Effector memory CD8-positive, alpha-beta T cell (primary cell): ENCODE measurements around the gene DSC2.

Experiments used
- ATAC-seq: fragments of 150-1000 bp; cut with Tn5 transposase; replicated peaks from 2 replicates; pipeline ENCODE4 v1.10.0; 2021; ENCODE audit warnings: mild to moderate bottlenecking, moderate library complexity
- DNase-seq, 3 experiments: peaks; one replicate each; pipeline ENCODE4 v3.0.0; 2021
- H3K27ac Mint-ChIP-seq, 2 donors: one replicate each; pipeline ENCODE4 v1.8.0; 2022; ENCODE audit warnings: mild to moderate bottlenecking in 2 of 2, mixed read lengths in 2 of 2, moderate library complexity in 2 of 2
- H3K27me3 Mint-ChIP-seq, 2 donors: one replicate each; pipeline ENCODE4 v1.8.0; 2022; ENCODE audit warnings: mixed read lengths in 2 of 2
- H3K36me3 Mint-ChIP-seq: one replicate; pipeline ENCODE4 v1.8.0; 2022; ENCODE audit warnings: mild to moderate bottlenecking, moderate library complexity, mixed read lengths; ENCODE audit not compliant: insufficient read depth
- H3K4me1 Mint-ChIP-seq, 2 donors: one replicate each; pipeline ENCODE4 v1.8.0; 2022; ENCODE audit warnings: low read depth in 2 of 2, mixed read lengths in 2 of 2
- H3K4me3 Mint-ChIP-seq, 2 donors: one replicate each; pipeline ENCODE4 v1.8.0; 2022; ENCODE audit warnings: mild to moderate bottlenecking in 2 of 2, mixed read lengths in 2 of 2, moderate library complexity in 2 of 2
- H3K9me3 Mint-ChIP-seq, 2 donors: one replicate each; pipeline ENCODE4 v1.8.0; 2022; ENCODE audit warnings: mixed read lengths in 2 of 2

The DSC2 gene

GRCh38 chr18:31105733-31106132, 3.5 kb upstream of the DSC2 start:
- DNase-seq (no peak), ATAC-seq (no peak)
- H3K27me3 Mint-ChIP-seq = no peaks in the 10 kb centered on the region

GRCh38 chr18:31104444-31104843, 2.2 kb upstream of the DSC2 start:
- DNase-seq (no peak), ATAC-seq (no peak)
- H3K9me3 Mint-ChIP-seq = peaks cover 0 to 7% of the 10 kb centered on the region in 2 donors
- H3K4me1 Mint-ChIP-seq = no peaks in the 10 kb centered on the region
- no peaks in the 10 kb centered on the region for H3K36me3 Mint-ChIP-seq
- H3K27me3 Mint-ChIP-seq = no peaks in the 10 kb centered on the region
- no peak overlapping the region for H3K27ac Mint-ChIP-seq
- no peak overlapping the region for H3K4me3 Mint-ChIP-seq

More at GRCh38 chr18:31105733-31106132, 3.5 kb upstream of the DSC2 start:
- Mint-ChIP-seq H3K4me1 (no peaks in the 10 kb centered on the region), H3K27ac (no peak overlapping the region), H3K9me3 (peaks cover 0 to 8% of the 10 kb centered on the region in 2 donors), H3K4me3 (no peak overlapping the region), H3K36me3 (no peaks in the 10 kb centered on the region)

- DNase-seq = no peak
- H3K36me3 Mint-ChIP-seq = no peaks in the 10 kb centered on the region
- H3K4me3 Mint-ChIP-seq = no peak overlapping the region
- H3K9me3 Mint-ChIP-seq = peaks cover 9 to 14% of the 10 kb centered on the region in 2 donors
- H3K27ac Mint-ChIP-seq = no peak overlapping the region
- ATAC-seq = no peak
- H3K4me1 Mint-ChIP-seq = no peaks in the 10 kb centered on the region
- H3K27me3 Mint-ChIP-seq = no peaks in the 10 kb centered on the region
Observed at GRCh38 chr18:31103423-31103822, 1.2 kb upstream of the DSC2 start.

- no peaks in the 10 kb centered on the region for H3K27me3 Mint-ChIP-seq
- H3K36me3 Mint-ChIP-seq = no peaks in the 10 kb centered on the region
Observed at GRCh38 chr18:31102941-31103340, 720 bp upstream of the DSC2 start.

GRCh38 chr18:31101183-31102024, 817 bp downstream of the DSC2 start:
- H3K4me3 Mint-ChIP-seq = no peak overlapping the region
- DNase-seq (no peak), ATAC-seq (no peak)
- no peaks in the 10 kb centered on the region for H3K4me1 Mint-ChIP-seq
- peaks cover 11 to 16% of the 10 kb centered on the region in 2 donors for H3K9me3 Mint-ChIP-seq
- no peaks in the 10 kb centered on the region for H3K27me3 Mint-ChIP-seq
- no peak overlapping the region for H3K27ac Mint-ChIP-seq
- no peaks in the 10 kb centered on the region for H3K36me3 Mint-ChIP-seq

More at GRCh38 chr18:31102941-31103340, 720 bp upstream of the DSC2 start:
- H3K4me1 Mint-ChIP-seq = no peaks in the 10 kb centered on the region
- ATAC-seq (no peak), DNase-seq (no peak)
- H3K27ac Mint-ChIP-seq = no peak overlapping the region
- H3K9me3 Mint-ChIP-seq = peaks cover 9 to 14% of the 10 kb centered on the region in 2 donors
- no peak overlapping the region for H3K4me3 Mint-ChIP-seq

GRCh38 chr18:31100436-31101182, 1.6 kb downstream of the DSC2 start:
- ATAC-seq (no peak), DNase-seq (no peak)
- H3K4me1 Mint-ChIP-seq = no peaks in the 10 kb centered on the region
- H3K4me3 Mint-ChIP-seq = no peak overlapping the region
- no peak overlapping the region for H3K27ac Mint-ChIP-seq
- H3K27me3 Mint-ChIP-seq = no peaks in the 10 kb centered on the region
- no peaks in the 10 kb centered on the region for H3K36me3 Mint-ChIP-seq
- peaks cover 13 to 20% of the 10 kb centered on the region in 2 donors for H3K9me3 Mint-ChIP-seq

- Mint-ChIP-seq H3K27me3 (no peaks in the 10 kb centered on the region), H3K27ac (no peak overlapping the region), H3K4me1 (no peaks in the 10 kb centered on the region), H3K9me3 (peaks cover 20 to 30% of the 10 kb centered on the region in 2 donors), H3K36me3 (no peaks in the 10 kb centered on the region), H3K4me3 (no peak overlapping the region)
- ATAC-seq = no peak
- DNase-seq = no peak
Observed at GRCh38 chr18:31099450-31100230, 2.6 kb downstream of the DSC2 start.

GRCh38 chr18:31098878-31099277, 3.3 kb downstream of the DSC2 start:
- peaks cover 20 to 31% of the 10 kb centered on the region in 2 donors for H3K9me3 Mint-ChIP-seq
- H3K27me3 Mint-ChIP-seq = no peaks in the 10 kb centered on the region
- H3K27ac Mint-ChIP-seq = no peak overlapping the region
- ATAC-seq = no peak
- no peaks in the 10 kb centered on the region for H3K4me1 Mint-ChIP-seq
- H3K36me3 Mint-ChIP-seq = no peaks in the 10 kb centered on the region
- DNase-seq = no peak
- H3K4me3 Mint-ChIP-seq = no peak overlapping the region

GRCh38 chr18:31097666-31098065, 4.6 kb downstream of the DSC2 start:
- no peaks in the 10 kb centered on the region for H3K27me3 Mint-ChIP-seq
- ATAC-seq (no peak), DNase-seq (no peak)
- no peak overlapping the region for H3K4me3 Mint-ChIP-seq
- no peaks in the 10 kb centered on the region for H3K36me3 Mint-ChIP-seq
- no peak overlapping the region for H3K27ac Mint-ChIP-seq
- H3K9me3 Mint-ChIP-seq = peaks cover 20 to 31% of the 10 kb centered on the region in 2 donors
- no peaks in the 10 kb centered on the region for H3K4me1 Mint-ChIP-seq

GRCh38 chr18:31093880-31094279, 8.3 kb downstream of the DSC2 start:
- Mint-ChIP-seq H3K27ac (no peak overlapping the region), H3K9me3 (peaks cover 18 to 26% of the 10 kb centered on the region in 2 donors), H3K36me3 (no peaks in the 10 kb centered on the region), H3K4me1 (no peaks in the 10 kb centered on the region), H3K4me3 (no peak overlapping the region), H3K27me3 (no peaks in the 10 kb centered on the region)
- ATAC-seq (no peak), DNase-seq (no peak)

- Mint-ChIP-seq H3K27me3 (no peaks in the 10 kb centered on the region), H3K27ac (no peak overlapping the region), H3K4me1 (no peaks in the 10 kb centered on the region), H3K36me3 (no peaks in the 10 kb centered on the region), H3K4me3 (no peak overlapping the region), H3K9me3 (peaks cover 17 to 22% of the 10 kb centered on the region in 2 donors)
- ATAC-seq (no peak), DNase-seq (no peak)
Observed at GRCh38 chr18:31093294-31093693, 8.9 kb downstream of the DSC2 start.

- no peak for DNase-seq
- Mint-ChIP-seq H3K9me3 (peaks cover 15 to 17% of the 10 kb centered on the region in 2 donors), H3K27ac (no peak overlapping the region), H3K4me1 (no peaks in the 10 kb centered on the region), H3K4me3 (no peak overlapping the region), H3K36me3 (no peaks in the 10 kb centered on the region), H3K27me3 (no peaks in the 10 kb centered on the region)
- no peak for ATAC-seq
Observed at GRCh38 chr18:31091350-31091749, 10.9 kb downstream of the DSC2 start.

- no peak overlapping the region for H3K4me3 Mint-ChIP-seq
- H3K27ac Mint-ChIP-seq = no peak overlapping the region
- no peaks in the 10 kb centered on the region for H3K27me3 Mint-ChIP-seq
- ATAC-seq (no peak), DNase-seq (no peak)
- peaks cover 0 to 6% of the 10 kb centered on the region in 2 donors for H3K9me3 Mint-ChIP-seq
- no peaks in the 10 kb centered on the region for H3K36me3 Mint-ChIP-seq
- no peaks in the 10 kb centered on the region for H3K4me1 Mint-ChIP-seq
Observed at GRCh38 chr18:31088532-31088931, 13.7 kb downstream of the DSC2 start.
